Esophagus squamous epithelium (tissue), 5 donors: ENCODE results near the gene ANKRD63. TPM values are rescaled to one million over a fixed set of nuclear protein-coding genes. Genes with fewer than 3 reads are reported as not detected.

ENCODE experiments used
- DNase-seq: peaks from one replicate; lab custom pipeline; 2025; lab: John Stamatoyannopoulos, UW
- H3K27ac ChIP-seq, 4 donors: fragments of 200-600 bp; sonication (generic); one replicate each; pipeline ENCODE4 v1.5.1; 2016 to 2019; ENCODE audit warnings: mild to moderate bottlenecking in 1 of 4
- H3K27me3 ChIP-seq, 4 donors: fragments of 200-600 bp; sonication (generic); 1 replicate in 3 of 4; 2 replicates in 1 of 4; pipeline versions ENCODE4 v1.5.1 to v1.6.0; 2017 to 2021; ENCODE audit warnings: antibody characterized with exemption in 1 of 4
- H3K36me3 ChIP-seq, 3 donors: fragments of 200-600 bp; sonication (generic); one replicate each; pipeline ENCODE4 v1.5.1; 2016 to 2019
- H3K4me1 ChIP-seq, 3 donors: fragments of 200-600 bp; sonication (generic); one replicate each; pipeline ENCODE4 v1.5.1; 2017 to 2019
- H3K4me3 ChIP-seq, 4 donors: fragments of 200-600 bp; sonication (generic); 1 replicate in 3 of 4; 2 replicates in 1 of 4; pipeline ENCODE4 v1.5.1; 2016 to 2019; ENCODE audit warnings: mild to moderate bottlenecking in 2 of 4, moderate library complexity in 1 of 4
- H3K9me3 ChIP-seq, 3 donors: fragments of 200-600 bp; sonication (generic); one replicate each; pipeline ENCODE4 v1.5.1; 2016 to 2019
- POLR2A ChIP-seq, 4 donors: fragments of 450-650 bp; IDR thresholded peaks; one replicate each; pipeline ENCODE4 v1.6.1; 2017; ENCODE audit warnings: antibody characterized with exemption in 4 of 4, mild to moderate bottlenecking in 4 of 4, moderate library complexity in 3 of 4
- WGBS, 2 donors: methylation state at CpG; one replicate each; pipeline ENCODE4 v1.1.5; 2018; 5-methylcytosine and 5-hydroxymethylcytosine counted together
- intact Hi-C: fragments of 100-400 bp; cut with DNase I; formaldehyde crosslinking; loops from one replicate; pipeline ENCODE4 v1.15.0; 2022
- total RNA-seq, 4 donors: library from RNA; depleted of rRNA; stranded (reverse); fragments of >200 nt; gene quantifications; one replicate each; pipeline ENCODE4 v1.1.0, GENCODE V29; 2016
- TF ChIP-seq, protein P1 (sequence below), 6 experiments: fragments of 450-650 bp in 4 of 6; fragments of 200-600 bp in 2 of 6; sonication (generic) in 2 of 6; IDR thresholded peaks; one replicate each; pipeline ENCODE4 v1.5.1; 2016 to 2019; ENCODE audit warnings: antibody characterized with exemption in 6 of 6, mild to moderate bottlenecking in 4 of 6, moderate library complexity in 4 of 6
- donor health status: DM: yes; HTN: yes; CAD: no.

Gene ANKRD63
- total RNA-seq, 4 donors from 2014 or later = not detected

- peaks cover 26 to 86% (median 37%) of the 10 kb centered on the region in 3 donors for H3K4me1 ChIP-seq
- H3K27ac ChIP-seq = peak overlapping the region; percentile 27 to 88 (median 81)
- peaks cover 0 to 51% (median 4%) of the 10 kb centered on the region in 3 donors for H3K36me3 ChIP-seq
- WGBS, 2 donors = 2% methylated on average over 21 of the region's 82 CpGs; no CpG with 5 or more reads in 1 of the 2 donors
- peaks cover 0 to 38% (median 0%) of the 10 kb centered on the region in 4 donors for H3K27me3 ChIP-seq
- peak in 1 of 4 donors; percentile 41 for TF ChIP-seq POLR2A (IDR thresholded peaks at IDR 0.05)
- TF ChIP-seq, protein P1, sequence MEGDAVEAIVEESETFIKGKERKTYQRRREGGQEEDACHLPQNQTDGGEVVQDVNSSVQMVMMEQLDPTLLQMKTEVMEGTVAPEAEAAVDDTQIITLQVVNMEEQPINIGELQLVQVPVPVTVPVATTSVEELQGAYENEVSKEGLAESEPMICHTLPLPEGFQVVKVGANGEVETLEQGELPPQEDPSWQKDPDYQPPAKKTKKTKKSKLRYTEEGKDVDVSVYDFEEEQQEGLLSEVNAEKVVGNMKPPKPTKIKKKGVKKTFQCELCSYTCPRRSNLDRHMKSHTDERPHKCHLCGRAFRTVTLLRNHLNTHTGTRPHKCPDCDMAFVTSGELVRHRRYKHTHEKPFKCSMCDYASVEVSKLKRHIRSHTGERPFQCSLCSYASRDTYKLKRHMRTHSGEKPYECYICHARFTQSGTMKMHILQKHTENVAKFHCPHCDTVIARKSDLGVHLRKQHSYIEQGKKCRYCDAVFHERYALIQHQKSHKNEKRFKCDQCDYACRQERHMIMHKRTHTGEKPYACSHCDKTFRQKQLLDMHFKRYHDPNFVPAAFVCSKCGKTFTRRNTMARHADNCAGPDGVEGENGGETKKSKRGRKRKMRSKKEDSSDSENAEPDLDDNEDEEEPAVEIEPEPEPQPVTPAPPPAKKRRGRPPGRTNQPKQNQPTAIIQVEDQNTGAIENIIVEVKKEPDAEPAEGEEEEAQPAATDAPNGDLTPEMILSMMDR (IDR thresholded peaks at IDR 0.05) = no peak
- peak overlapping the region; percentile 53 to 76 (median 58) for H3K4me3 ChIP-seq
- no peaks in the 10 kb centered on the region for H3K9me3 ChIP-seq
- DNase-seq = no peak
- intact Hi-C loops = no loop called here
Measured at GRCh38 chr15:40252438-40253166, 30.3 kb downstream of the ANKRD63 start.

- TF ChIP-seq, protein P1 (IDR thresholded peaks at IDR 0.05) = no peak
- TF ChIP-seq POLR2A (IDR thresholded peaks at IDR 0.05) = no peak
- Histone ChIP-seq H3K27me3 (peaks cover 0 to 38% (median 0%) of the 10 kb centered on the region in 4 donors), H3K36me3 (peaks cover 0 to 51% (median 2%) of the 10 kb centered on the region in 3 donors), H3K9me3 (no peaks in the 10 kb centered on the region), H3K27ac (peak overlapping the region; percentile 27 to 88 (median 81)), H3K4me1 (peaks cover 29 to 91% (median 37%) of the 10 kb centered on the region in 3 donors), H3K4me3 (peak overlapping the region; percentile 53 to 76 (median 58))
- DNase-seq = no peak
- intact Hi-C loops = no loop called here
- no CpG with 5 or more reads among the region's 27 CpGs for WGBS, 2 donors
Measured at GRCh38 chr15:40252141-40252437, 30.8 kb downstream of the ANKRD63 start.

DNA sequence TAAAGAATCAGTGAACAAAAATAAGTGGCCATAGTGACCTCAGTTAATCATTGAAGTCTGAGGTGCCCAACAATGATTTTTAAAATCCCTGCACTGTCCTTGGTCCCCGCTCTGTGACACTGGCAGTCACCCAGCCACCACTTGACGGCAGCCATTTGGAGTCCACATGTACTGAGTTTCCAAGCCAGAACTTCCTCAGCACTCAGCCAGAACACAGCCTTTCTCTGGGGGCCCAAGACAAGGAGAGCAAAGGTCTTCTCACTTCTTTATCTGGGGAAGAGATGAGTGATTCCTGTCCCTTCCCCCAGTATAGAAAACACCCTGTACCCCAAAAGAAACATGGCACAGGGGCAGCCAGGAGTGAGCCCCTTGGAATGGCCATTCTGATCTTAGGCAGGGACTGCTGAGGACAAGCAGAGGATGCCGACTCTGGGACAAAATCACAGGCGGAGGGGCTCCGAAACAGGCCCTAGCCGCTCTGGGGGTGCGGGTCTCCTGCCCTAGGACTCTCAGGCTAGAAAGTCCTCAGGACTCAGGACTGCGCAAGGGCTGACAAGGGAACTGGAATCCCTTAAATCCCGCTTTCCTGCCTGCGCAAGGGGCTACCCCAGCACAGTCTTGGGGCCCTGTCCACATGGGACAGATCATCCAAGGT is 31.3 kb downstream of the ANKRD63 start:
- Histone ChIP-seq H3K4me1 (peaks cover 33 to 96% (median 42%) of the 10 kb centered on the region in 3 donors), H3K36me3 (peaks cover 0 to 47% (median 0%) of the 10 kb centered on the region in 3 donors), H3K27me3 (peaks cover 0 to 38% (median 0%) of the 10 kb centered on the region in 4 donors), H3K27ac (peak overlapping the region in 3 of 4 donors; percentile 75 to 88 (median 87)), H3K9me3 (no peaks in the 10 kb centered on the region), H3K4me3 (peak overlapping the region in 3 of 4 donors; percentile 53 to 76 (median 60))
- intact Hi-C loops = no loop called here
- WGBS, 2 donors = 80 to 86% methylated on average over 1 of the region's 10 CpGs
- TF ChIP-seq, protein P1 (IDR thresholded peaks at IDR 0.05) = no peak
- no peak for TF ChIP-seq POLR2A (IDR thresholded peaks at IDR 0.05)
- no peak for DNase-seq

GRCh38 chr15:40250771-40251483 is 31.9 kb downstream of the ANKRD63 start:
- no peak for DNase-seq
- peaks cover 0 to 40% (median 0%) of the 10 kb centered on the region in 3 donors for H3K36me3 ChIP-seq
- peak overlapping the region in 2 of 4 donors; percentile 84 to 88 for H3K27ac ChIP-seq
- H3K27me3 ChIP-seq = peaks cover 0 to 38% (median 0%) of the 10 kb centered on the region in 4 donors
- TF ChIP-seq, protein P1 (IDR thresholded peaks at IDR 0.05) = no peak
- TF ChIP-seq POLR2A (IDR thresholded peaks at IDR 0.05) = no peak
- WGBS, 2 donors = 83 to 87% methylated on average over 12 to 13 of the region's 13 CpGs
- no peaks in the 10 kb centered on the region for H3K9me3 ChIP-seq
- H3K4me1 ChIP-seq = peaks cover 39 to 98% (median 46%) of the 10 kb centered on the region in 3 donors
- intact Hi-C loops = no loop called here
- no peak overlapping the region for H3K4me3 ChIP-seq
